MCF 10A (cell line): Measurements from ENCODE around the gene PARP4. TPM values are rescaled to one million over a fixed set of nuclear protein-coding genes. Genes with fewer than 3 reads are reported as not detected.
"Not testable (repeated sequence)": the region's sequence is repeated elsewhere in the genome, so short reads cannot be mapped to it uniquely, and the experiment has no call there.

Source experiments
- BruUV-seq: library from RNA; stranded (reverse); fragments of 400-500 nt; replicated peaks from 2 replicates; lab custom pipeline; 2021; lab: Mats Ljungman, UMichigan
- CTCF ChIA-PET: fragments of 300-600 bp; sonication (Branson Sonifier 250); formaldehyde crosslinking; extraction: SDS; loops from one replicate; lab custom pipeline; 2021; ENCODE audit warnings: antibody characterized with exemption, inconsistent platforms; lab: Yijun Ruan, JAX
- POLR2A ChIA-PET: fragments of 300-600, 350-650 bp; sonication (Branson Sonifier 250); formaldehyde crosslinking; extraction: SDS; loops from one replicate; lab custom pipeline; 2020; ENCODE audit warnings: antibody characterized with exemption, inconsistent platforms; lab: Yijun Ruan, JAX
- DNase-seq: peaks from one replicate; pipeline ENCODE4 v3.0.0-alpha.2; 2018; ENCODE audit not compliant: unreplicated experiment
- H3K27ac Mint-ChIP-seq: one replicate; pipeline ENCODE4 v1.8.0; 2022; ENCODE audit warnings: mild to moderate bottlenecking, low read depth, mixed read lengths; ENCODE audit not compliant: unreplicated experiment
- H3K27me3 Mint-ChIP-seq: one replicate; pipeline ENCODE4 v1.8.0; 2022; ENCODE audit warnings: mixed read lengths; ENCODE audit not compliant: insufficient read depth, unreplicated experiment
- H3K36me3 Mint-ChIP-seq: one replicate; pipeline ENCODE4 v1.8.0; 2022; ENCODE audit warnings: mild to moderate bottlenecking, moderate library complexity, mixed read lengths; ENCODE audit not compliant: insufficient read depth, unreplicated experiment
- H3K4me1 Mint-ChIP-seq: one replicate; pipeline ENCODE4 v1.8.0; 2022; ENCODE audit warnings: mixed read lengths; ENCODE audit not compliant: insufficient read depth, unreplicated experiment
- H3K4me3 Mint-ChIP-seq: one replicate; pipeline ENCODE4 v1.8.0; 2022; ENCODE audit warnings: mild to moderate bottlenecking, moderate library complexity, mixed read lengths; ENCODE audit not compliant: unreplicated experiment
- H3K9me3 Mint-ChIP-seq: one replicate; pipeline ENCODE4 v1.8.0; 2022; ENCODE audit warnings: mixed read lengths; ENCODE audit not compliant: unreplicated experiment
- CTCF ChIP-seq: fragments of 200-600 bp; IDR thresholded peaks from one replicate; pipeline ENCODE4 v1.8.0; 2022; ENCODE audit warnings: antibody characterized with exemption, mild to moderate bottlenecking; ENCODE audit not compliant: unreplicated experiment
- intact Hi-C: fragments of 100-400 bp; cut with micrococcal nuclease; formaldehyde crosslinking; loops from 2 replicates; pipeline ENCODE4 v1.14.1; 2022
- total RNA-seq: library from RNA; stranded (reverse); gene quantifications from 2 replicates; pipeline ENCODE4 v1.2.3, GENCODE V29; 2022

Gene PARP4
- total RNA-seq, 1 experiment from 2014 or later: 30.9 TPM

- peak overlapping the region; percentile 50 for H3K4me3 Mint-ChIP-seq
- ChIA-PET CTCF (interaction anchor here (0.6 to 1.8 kb wide), 7 partner anchors 8 to 509 kb away, joined by 3 to 7 read pairs (median 3); partner anchors contain the start of gene PARP4), POLR2A (interaction anchor here (1.1 to 2.6 kb wide), 5 partner anchors 8 to 351 kb away, joined by 3 to 83 read pairs (median 4); partner anchors contain the start of gene PARP4)
- TF ChIP-seq CTCF: no peak
- BruUV-seq: TSS peak; percentile 5
- intact Hi-C loops: no loop called here
- no peaks in the 10 kb centered on the region for H3K27me3 Mint-ChIP-seq
- H3K36me3 Mint-ChIP-seq: peaks cover 31% of the 10 kb centered on the region
- H3K9me3 Mint-ChIP-seq: no peaks in the 10 kb centered on the region
- DNase-seq: peak; percentile 10
- peaks cover 27% of the 10 kb centered on the region for H3K4me1 Mint-ChIP-seq
- H3K27ac Mint-ChIP-seq: peak overlapping the region; percentile 68
Observed at GRCh38 chr13:24503379-24503696, 9.2 kb downstream of the PARP4 start.

- no peaks in the 10 kb centered on the region for H3K9me3 Mint-ChIP-seq
- H3K4me1 Mint-ChIP-seq: peaks cover 27% of the 10 kb centered on the region
- BruUV-seq: no TSS peak
- H3K27ac Mint-ChIP-seq: peak overlapping the region; percentile 68
- H3K36me3 Mint-ChIP-seq: peaks cover 36% of the 10 kb centered on the region
- POLR2A ChIA-PET: interaction anchor here (0.7 to 2.6 kb wide), 7 partner anchors 9 to 351 kb away, joined by 3 to 83 read pairs (median 4); partner anchors contain the start of gene PARP4
- DNase-seq: peak; percentile 88
- CTCF ChIA-PET: interaction anchor here (0.6 to 1.8 kb wide), 8 partner anchors 9 to 573 kb away, joined by 3 to 7 read pairs (median 3); no protein-coding TSS in a partner anchor
- intact Hi-C loops: no loop called here
- H3K4me3 Mint-ChIP-seq: peak overlapping the region; percentile 50
- TF ChIP-seq CTCF: no peak
- H3K27me3 Mint-ChIP-seq: no peaks in the 10 kb centered on the region
Observed at GRCh38 chr13:24502533-24503378, 9.8 kb downstream of the PARP4 start.

GRCh38 chr13:24500977-24501376, 11.6 kb downstream of the PARP4 start:
- Mint-ChIP-seq H3K4me3 (no peak overlapping the region), H3K27me3 (no peaks in the 10 kb centered on the region), H3K9me3 (no peaks in the 10 kb centered on the region), H3K36me3 (peaks cover 49% of the 10 kb centered on the region), H3K27ac (peak overlapping the region; percentile 74), H3K4me1 (peaks cover 27% of the 10 kb centered on the region)
- peak; percentile 59 for DNase-seq
- ChIA-PET POLR2A (no interaction called here), CTCF (no interaction called here)
- no peak for TF ChIP-seq CTCF
- intact Hi-C loops: no loop called here
- BruUV-seq: no TSS peak

- POLR2A ChIA-PET: interaction anchor here (0.9 to 2.0 kb wide), 2 partner anchors 13 to 14 kb away, joined by 3 to 8 read pairs; partner anchors contain the start of gene PARP4
- no peak for TF ChIP-seq CTCF
- CTCF ChIA-PET: no interaction called here
- Mint-ChIP-seq H3K27me3 (no peaks in the 10 kb centered on the region), H3K27ac (peak overlapping the region; percentile 33), H3K36me3 (peaks cover 78% of the 10 kb centered on the region), H3K4me3 (no peak overlapping the region), H3K4me1 (peaks cover 18% of the 10 kb centered on the region), H3K9me3 (no peaks in the 10 kb centered on the region)
- no TSS peak for BruUV-seq
- DNase-seq: no peak
- intact Hi-C loops: no loop called here
Observed at GRCh38 chr13:24497742-24498141, 14.8 kb downstream of the PARP4 start.

GRCh38 chr13:24496295-24496694, 16.3 kb downstream of the PARP4 start:
- H3K4me1 Mint-ChIP-seq, intact Hi-C loops, H3K27me3 Mint-ChIP-seq, H3K27ac Mint-ChIP-seq, BruUV-seq, DNase-seq, CTCF ChIA-PET, H3K4me3 Mint-ChIP-seq, H3K9me3 Mint-ChIP-seq: not testable (repeated sequence)
- POLR2A ChIA-PET: interaction anchor here (0.7 kb wide), 1 partner anchor 9 kb away, joined by 3 read pairs; no protein-coding TSS in a partner anchor
- peaks cover 92% of the 10 kb centered on the region for H3K36me3 Mint-ChIP-seq
